Right cardiac atrium (tissue), 5 donors: ENCODE data around the gene SDHA. TPM values are rescaled to one million over a fixed set of nuclear protein-coding genes. Genes with fewer than 3 reads are reported as not detected.
"Not testable (repeated sequence)": the region's sequence is repeated elsewhere in the genome, so short reads cannot be mapped to it uniquely, and the experiment has no call there.

ENCODE experiments used
- ATAC-seq, 2 donors: fragments of 200-7000 bp; cut with Tn5 transposase; one replicate each; pipeline versions ENCODE4 v1.8.0 to v1.9.1; 2020; ENCODE audit warnings: moderate library complexity in 2 of 2, mild to moderate bottlenecking in 1 of 2
- DNase-seq, 3 donors: peaks; one replicate each; pipeline ENCODE4 v3.0.0-alpha.2; 2020
- H3K27ac ChIP-seq: one replicate; pipeline ENCODE4 v1.5.1; 2013; ENCODE audit warnings: mild to moderate bottlenecking, low read length, control low read depth, moderate library complexity
- H3K27me3 ChIP-seq: one replicate; pipeline ENCODE4 v1.6.1; 2013; ENCODE audit not compliant: control insufficient read depth, insufficient read depth
- H3K4me1 ChIP-seq: one replicate; pipeline ENCODE4 v1.6.1; 2013; ENCODE audit warnings: low read length; ENCODE audit not compliant: control insufficient read depth, insufficient read depth
- H3K4me3 ChIP-seq: one replicate; pipeline ENCODE4 v1.5.1; 2013; ENCODE audit warnings: low read length, control low read depth
- H3K9me3 ChIP-seq: one replicate; pipeline ENCODE4 v1.6.1; 2013; ENCODE audit warnings: low read length; ENCODE audit not compliant: control insufficient read depth
- WGBS: extraction: QIAGEN DNeasy Blood & Tissue Kit; methylation state at CpG from one replicate; pipeline ENCODE4 v1.1.7; 2013; 5-methylcytosine and 5-hydroxymethylcytosine counted together
- intact Hi-C, 4 donors: fragments of 100-400 bp; cut with DNase I; formaldehyde crosslinking; loops; one replicate each; pipeline versions ENCODE4 v1.11.0 to v1.14.0; 2022 to 2023
- polyA plus RNA-seq: library from polyadenylated mRNA; stranded (reverse); fragments of 200-250 nt; gene quantifications from one replicate; pipeline ENCODE4 v1.2.3, GENCODE V29; 2013
- total RNA-seq, 4 donors: library from RNA; stranded (reverse); fragmentation: NEBNext Ultra II Directional; extraction: Animal tissue kit (Norgen Biotek cat#: 25700); gene quantifications; one replicate each; pipeline ENCODE4 v1.2.1, GENCODE V29; 2021
- donor health status: healthy with polysubstance abuse.
- donor health status: DM: no; HTN: yes; CAD: no.
- donor health status: DM: no; HTN: no; CAD: no.
- donor health status: DM: no; HTN: yes; CAD: no; lungs with severe emphysema.
- donor health status: DM: yes; HTN: yes; CAD: no.

Gene SDHA
- total and polyA plus RNA-seq, 5 donors, result 370 to 605 (median 428) TPM

DNA sequence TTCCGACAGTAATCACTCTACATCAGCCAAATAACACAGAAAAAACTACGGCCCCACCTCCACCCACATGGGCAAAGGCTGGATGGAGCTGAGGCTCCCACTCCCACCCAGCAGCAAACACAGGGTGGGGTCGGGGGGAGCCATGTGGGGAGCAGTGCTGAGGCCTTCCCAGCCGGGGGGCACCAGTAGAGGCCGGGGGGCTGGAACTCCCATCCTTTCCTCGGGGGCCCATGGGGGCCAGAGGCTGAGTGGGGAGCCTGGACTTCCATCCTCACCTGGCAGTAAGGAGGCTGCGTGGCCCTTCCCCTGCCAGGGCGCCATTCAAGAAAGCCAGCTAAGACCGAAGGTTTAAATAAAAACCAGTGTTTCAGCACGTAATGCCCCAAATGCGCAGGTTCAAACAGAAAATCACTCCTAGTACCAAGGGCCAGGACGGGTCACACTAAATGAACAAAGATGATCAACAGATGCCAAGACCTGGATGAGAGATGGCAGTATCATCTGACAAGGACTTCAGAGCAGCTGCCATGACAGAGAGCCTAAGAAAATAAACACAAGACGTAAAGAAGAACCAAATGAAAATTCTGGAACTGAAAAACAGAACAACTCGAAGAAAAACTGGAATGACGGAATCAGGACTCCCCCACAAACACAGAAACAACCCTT is 9.5 kb upstream of the SDHA start:
- peaks cover 9% of the 10 kb centered on the region for H3K4me1 ChIP-seq
- H3K27ac ChIP-seq, result no peak overlapping the region
- no peaks in the 10 kb centered on the region for H3K9me3 ChIP-seq
- H3K27me3 ChIP-seq, result no peaks in the 10 kb centered on the region
- WGBS, result 84% methylated on average over 15 of the region's 15 CpGs
- DNase-seq (no peak), ATAC-seq (peak; percentile 32 to 51)
- intact Hi-C loops, result no loop called here
- H3K4me3 ChIP-seq, result no peak overlapping the region

DNA sequence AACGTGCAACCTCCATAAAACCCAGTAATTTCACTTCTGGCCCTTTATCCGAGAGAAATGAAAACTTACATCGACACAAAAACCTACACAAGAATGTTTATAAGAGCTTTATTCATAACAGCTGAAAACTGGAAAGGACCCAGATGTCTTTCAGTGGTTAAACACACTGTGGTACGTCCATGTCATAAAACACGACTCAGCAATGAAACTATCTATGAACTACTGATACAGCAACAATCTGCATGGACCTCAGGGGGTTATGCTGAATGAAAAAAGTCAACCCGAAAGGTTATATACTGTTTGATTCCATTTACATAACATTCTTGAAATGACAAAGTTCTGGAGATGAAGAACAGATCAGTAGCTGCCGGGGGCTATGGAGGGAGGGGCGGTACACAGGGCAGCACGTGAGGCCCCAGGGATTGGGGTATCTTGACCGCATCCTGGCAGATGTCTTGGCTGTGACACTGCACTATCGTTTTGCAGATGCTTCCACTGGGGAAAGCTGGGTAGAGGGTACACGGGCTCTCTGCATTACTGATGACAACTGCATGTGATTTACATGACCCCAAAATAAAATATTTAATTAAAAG is 4.2 kb upstream of the SDHA start:
- ATAC-seq (no peak), DNase-seq (no peak)
- H3K4me1 ChIP-seq, result no peaks in the 10 kb centered on the region
- no peaks in the 10 kb centered on the region for H3K9me3 ChIP-seq
- H3K27me3 ChIP-seq, result no peaks in the 10 kb centered on the region
- 94% methylated on average over 12 of the region's 12 CpGs for WGBS
- intact Hi-C loops, result no loop called here
- no peak overlapping the region for H3K27ac ChIP-seq
- H3K4me3 ChIP-seq, result no peak overlapping the region

- DNase-seq, H3K27ac ChIP-seq: not testable (repeated sequence)
Observed at GRCh38 chr5:215256-215655, 2.9 kb upstream of the SDHA start.

GRCh38 chr5:216076-216475 is 2.0 kb upstream of the SDHA start:
- H3K27ac ChIP-seq, intact Hi-C loops, H3K4me3 ChIP-seq, H3K4me1 ChIP-seq, H3K27me3 ChIP-seq, DNase-seq, ATAC-seq, H3K9me3 ChIP-seq: not testable (repeated sequence)
- 85% methylated on average over 9 of the region's 10 CpGs for WGBS

More at GRCh38 chr5:215256-215655, 2.9 kb upstream of the SDHA start:
- H3K4me1 ChIP-seq, ATAC-seq, H3K4me3 ChIP-seq, intact Hi-C loops, H3K9me3 ChIP-seq, H3K27me3 ChIP-seq: not testable (repeated sequence)
- 92% methylated on average over 2 of the region's 2 CpGs for WGBS

DNA sequence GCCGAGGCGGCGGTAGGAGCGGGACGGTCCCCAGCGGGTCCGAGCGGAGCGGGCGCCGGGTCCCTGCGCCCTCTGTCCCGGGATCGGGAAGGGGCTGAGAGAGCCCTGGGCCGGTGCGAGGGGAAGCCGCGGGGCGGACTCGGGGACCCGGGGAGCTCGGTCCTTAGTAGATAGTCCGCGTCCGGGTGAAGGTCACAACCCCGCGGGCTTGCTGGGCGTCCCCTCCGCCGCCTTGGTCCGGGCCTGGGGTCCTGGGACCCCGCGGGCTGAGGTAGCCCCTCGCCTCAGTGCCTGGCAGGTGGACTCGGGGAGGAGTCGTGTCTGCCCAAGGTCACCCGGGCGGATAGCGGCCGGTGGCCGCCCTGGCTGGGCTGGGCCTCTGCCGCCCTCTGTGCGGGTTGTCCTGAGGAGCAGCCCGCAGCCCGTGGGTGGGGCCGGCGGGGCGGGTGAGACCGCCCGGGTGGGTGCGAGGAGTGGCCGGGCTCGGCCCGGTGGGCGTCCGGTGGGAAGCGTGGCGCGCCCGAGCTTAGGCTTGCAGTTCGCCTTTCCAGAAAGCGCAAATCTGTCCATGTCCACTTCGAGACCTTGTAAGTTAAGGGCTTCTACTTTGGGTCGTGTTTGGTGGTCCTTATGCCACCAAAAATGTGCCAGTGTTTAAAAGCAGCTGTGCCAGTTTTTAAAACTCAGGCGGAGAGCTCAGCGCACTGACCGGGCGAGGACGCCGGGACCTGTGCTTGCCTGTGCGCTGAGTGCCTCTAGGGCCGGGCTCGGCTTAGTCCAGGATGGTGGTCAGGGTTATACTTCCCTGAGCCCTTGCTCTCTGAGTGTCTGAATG is 554 bp downstream of the SDHA start:
- DNase-seq, result peak; percentile 54 to 77 (median 72)
- intact Hi-C loops, result no loop called here
- peak; percentile 69 to 71 for ATAC-seq
- Histone ChIP-seq H3K4me1 (no peaks in the 10 kb centered on the region), H3K9me3 (no peaks in the 10 kb centered on the region), H3K4me3 (peak overlapping the region; percentile 72), H3K27ac (peak overlapping the region; percentile 74), H3K27me3 (no peaks in the 10 kb centered on the region)
- under 1% methylated on average over 73 of the region's 73 CpGs for WGBS

- peak overlapping the region; percentile 84 for H3K27ac ChIP-seq
- peak overlapping the region; percentile 72 for H3K4me3 ChIP-seq
- no peaks in the 10 kb centered on the region for H3K4me1 ChIP-seq
- H3K27me3 ChIP-seq, result no peaks in the 10 kb centered on the region
- H3K9me3 ChIP-seq, result no peaks in the 10 kb centered on the region
- WGBS, result 12% methylated on average over 9 of the region's 9 CpGs
- ATAC-seq (no peak), DNase-seq (no peak)
- intact Hi-C loops, result no loop called here
Observed at GRCh38 chr5:219460-219863, 1.3 kb downstream of the SDHA start.

DNA sequence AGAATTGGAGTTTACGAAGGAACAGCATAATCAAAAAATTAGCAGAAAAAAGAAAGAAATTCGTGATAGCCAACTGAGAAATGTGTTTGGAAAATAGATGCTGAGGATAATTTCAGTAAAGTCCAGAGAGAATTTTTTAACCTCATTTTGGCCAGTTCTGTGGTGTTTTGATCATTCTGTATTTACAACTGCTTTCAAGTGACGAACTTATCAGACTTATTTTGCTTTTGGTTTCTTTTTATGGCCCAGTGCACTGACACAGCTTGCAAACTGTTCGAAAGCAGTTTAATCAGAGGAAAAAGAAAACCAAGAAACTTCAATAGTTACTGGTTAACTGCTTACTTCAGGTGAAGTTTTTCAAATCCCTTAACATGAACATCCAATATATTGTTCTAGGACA is 1.9 kb downstream of the SDHA start:
- Histone ChIP-seq H3K9me3 (no peaks in the 10 kb centered on the region), H3K4me3 (peak overlapping the region; percentile 72), H3K27me3 (no peaks in the 10 kb centered on the region), H3K4me1 (no peaks in the 10 kb centered on the region), H3K27ac (no peak overlapping the region)
- DNase-seq, result no peak
- no peak for ATAC-seq
- WGBS, result 21% methylated on average over 4 of the region's 4 CpGs
- intact Hi-C loops, result no loop called here

DNA sequence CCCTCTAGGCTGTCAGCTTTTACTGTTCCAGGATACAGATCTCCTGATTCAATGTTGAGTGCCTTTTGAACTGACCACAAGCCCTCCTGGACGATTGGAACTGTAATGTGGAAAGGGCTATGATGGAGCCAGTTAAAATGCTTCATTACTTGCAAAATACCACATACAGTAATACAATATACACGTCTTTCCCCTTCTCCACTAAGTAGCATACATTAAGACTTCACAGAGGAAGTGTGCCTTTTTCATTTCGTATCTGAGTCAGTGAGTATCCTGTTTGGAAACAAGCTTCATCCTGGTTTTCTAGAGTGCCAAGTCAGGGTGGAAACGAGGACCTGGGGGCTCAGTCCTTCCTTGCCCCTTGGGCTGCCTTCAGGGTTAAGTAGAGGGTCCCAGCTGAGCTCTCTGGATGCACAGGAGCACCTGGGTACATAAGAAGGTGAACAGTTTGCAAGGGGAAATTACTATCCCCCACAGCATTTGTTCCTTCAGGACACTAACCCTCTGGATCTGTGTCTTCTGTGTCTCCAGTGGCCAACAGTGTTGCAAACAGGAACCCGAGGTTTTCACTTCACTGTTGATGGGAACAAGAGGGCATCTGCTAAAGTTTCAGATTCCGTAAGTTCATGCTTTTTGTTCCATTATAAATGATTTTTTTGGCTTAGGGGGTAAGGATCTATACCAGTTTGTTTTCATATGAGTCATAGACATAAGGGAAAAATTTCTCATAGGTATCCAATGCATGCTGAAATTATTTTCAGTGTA is 5.0 kb downstream of the SDHA start:
- ATAC-seq, intact Hi-C loops, H3K4me1 ChIP-seq, H3K27me3 ChIP-seq, H3K27ac ChIP-seq, DNase-seq, H3K4me3 ChIP-seq, H3K9me3 ChIP-seq: not testable (repeated sequence)
- 37% methylated on average over 6 of the region's 6 CpGs for WGBS

DNA sequence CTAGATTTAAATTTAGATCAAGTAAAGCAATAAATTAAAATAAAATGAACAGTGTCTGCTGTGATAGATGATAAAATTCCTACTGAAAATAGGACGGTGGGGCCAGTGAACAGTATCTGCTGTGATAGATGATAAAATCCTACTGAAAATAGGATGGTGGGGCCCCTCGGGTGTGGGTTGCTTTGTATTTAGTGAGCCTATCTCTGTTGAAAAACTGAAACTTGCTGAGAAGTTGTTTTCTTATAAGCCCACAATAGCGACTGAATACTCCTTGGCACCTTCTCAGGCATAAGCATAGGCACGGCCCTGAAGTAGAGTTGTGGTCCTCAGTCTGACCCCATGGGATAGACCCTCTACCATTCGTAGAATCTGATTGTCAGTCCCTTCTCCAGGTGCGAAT is 5.7 kb downstream of the SDHA start:
- no peaks in the 10 kb centered on the region for H3K9me3 ChIP-seq
- intact Hi-C loops, result no loop called here
- WGBS, result 66% methylated on average over 6 of the region's 6 CpGs
- DNase-seq (no peak), ATAC-seq (no peak)
- H3K27me3 ChIP-seq, result no peaks in the 10 kb centered on the region
- H3K4me3 ChIP-seq, result no peak overlapping the region
- no peaks in the 10 kb centered on the region for H3K4me1 ChIP-seq
- no peak overlapping the region for H3K27ac ChIP-seq

GRCh38 chr5:225334-225733 is 7.2 kb downstream of the SDHA start:
- intact Hi-C loops, result no loop called here
- DNase-seq (no peak), ATAC-seq (no peak)
- no peaks in the 10 kb centered on the region for H3K27me3 ChIP-seq
- no peaks in the 10 kb centered on the region for H3K9me3 ChIP-seq
- H3K4me1 ChIP-seq, result no peaks in the 10 kb centered on the region
- H3K27ac ChIP-seq, result no peak overlapping the region
- H3K4me3 ChIP-seq, result no peak overlapping the region
- 95% methylated on average over 14 of the region's 14 CpGs for whole genome bisulfite sequencing
